ENCODE measurements around the gene SP3. TPM values are rescaled to one million over a fixed set of nuclear protein-coding genes. Genes with fewer than 3 reads are reported as not detected.

The SP3 gene
- total and polyA plus RNA-seq, 2 of the 8 experiments (the other 6 are each of a cell fraction or from before 2014, with no cell fraction given), result 31.0 to 92.1 TPM

DNA sequence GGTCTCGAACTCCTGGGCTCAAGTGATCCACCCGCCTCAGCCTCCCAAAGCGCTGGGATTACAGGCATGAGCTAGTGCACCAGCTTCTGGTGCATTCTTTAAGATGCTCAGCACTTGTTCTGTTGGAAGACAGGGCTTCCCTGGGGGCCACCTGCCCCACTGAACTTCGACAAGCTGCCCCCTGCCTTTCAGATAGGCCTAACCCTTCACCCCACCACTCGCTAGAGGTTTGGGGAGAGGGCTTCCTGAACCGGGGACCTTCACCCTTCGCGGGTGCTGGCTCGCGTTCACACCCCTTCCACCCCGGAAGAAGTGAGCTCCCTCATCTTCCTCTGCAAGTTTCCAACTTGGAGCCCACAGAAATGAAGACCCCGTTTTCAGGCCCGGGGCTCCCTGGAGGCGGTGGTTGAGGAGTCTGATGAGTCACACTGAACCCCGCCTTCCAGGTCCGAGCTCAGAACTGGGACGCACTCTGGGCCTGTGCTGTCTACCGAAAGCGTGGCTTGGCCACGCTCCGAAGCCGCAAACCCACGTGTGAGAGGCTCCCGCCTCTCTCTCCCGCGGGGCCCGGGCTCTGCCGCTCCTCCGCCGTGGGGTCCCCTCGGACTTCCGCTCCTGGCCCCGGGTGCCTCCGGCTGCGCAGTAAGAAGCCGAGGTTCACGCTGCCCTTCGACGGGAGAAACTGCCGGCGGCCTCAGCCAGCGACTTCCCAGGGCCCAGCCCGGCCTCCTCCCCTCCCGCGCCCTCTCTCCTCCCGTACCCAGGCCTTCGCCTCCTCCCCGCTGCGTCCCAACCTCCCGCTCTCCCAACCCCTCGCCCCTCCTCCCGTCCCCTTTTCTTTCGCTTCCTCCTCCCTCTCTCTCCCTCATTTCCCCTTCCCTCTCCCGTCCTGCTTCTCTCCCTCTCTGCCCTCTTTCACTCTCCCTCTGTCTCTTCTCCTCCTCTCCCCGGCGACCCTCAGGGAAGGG lies 47.5 kb upstream of the SP3 start (continued):
- TF ChIP-seq, protein P1, sequence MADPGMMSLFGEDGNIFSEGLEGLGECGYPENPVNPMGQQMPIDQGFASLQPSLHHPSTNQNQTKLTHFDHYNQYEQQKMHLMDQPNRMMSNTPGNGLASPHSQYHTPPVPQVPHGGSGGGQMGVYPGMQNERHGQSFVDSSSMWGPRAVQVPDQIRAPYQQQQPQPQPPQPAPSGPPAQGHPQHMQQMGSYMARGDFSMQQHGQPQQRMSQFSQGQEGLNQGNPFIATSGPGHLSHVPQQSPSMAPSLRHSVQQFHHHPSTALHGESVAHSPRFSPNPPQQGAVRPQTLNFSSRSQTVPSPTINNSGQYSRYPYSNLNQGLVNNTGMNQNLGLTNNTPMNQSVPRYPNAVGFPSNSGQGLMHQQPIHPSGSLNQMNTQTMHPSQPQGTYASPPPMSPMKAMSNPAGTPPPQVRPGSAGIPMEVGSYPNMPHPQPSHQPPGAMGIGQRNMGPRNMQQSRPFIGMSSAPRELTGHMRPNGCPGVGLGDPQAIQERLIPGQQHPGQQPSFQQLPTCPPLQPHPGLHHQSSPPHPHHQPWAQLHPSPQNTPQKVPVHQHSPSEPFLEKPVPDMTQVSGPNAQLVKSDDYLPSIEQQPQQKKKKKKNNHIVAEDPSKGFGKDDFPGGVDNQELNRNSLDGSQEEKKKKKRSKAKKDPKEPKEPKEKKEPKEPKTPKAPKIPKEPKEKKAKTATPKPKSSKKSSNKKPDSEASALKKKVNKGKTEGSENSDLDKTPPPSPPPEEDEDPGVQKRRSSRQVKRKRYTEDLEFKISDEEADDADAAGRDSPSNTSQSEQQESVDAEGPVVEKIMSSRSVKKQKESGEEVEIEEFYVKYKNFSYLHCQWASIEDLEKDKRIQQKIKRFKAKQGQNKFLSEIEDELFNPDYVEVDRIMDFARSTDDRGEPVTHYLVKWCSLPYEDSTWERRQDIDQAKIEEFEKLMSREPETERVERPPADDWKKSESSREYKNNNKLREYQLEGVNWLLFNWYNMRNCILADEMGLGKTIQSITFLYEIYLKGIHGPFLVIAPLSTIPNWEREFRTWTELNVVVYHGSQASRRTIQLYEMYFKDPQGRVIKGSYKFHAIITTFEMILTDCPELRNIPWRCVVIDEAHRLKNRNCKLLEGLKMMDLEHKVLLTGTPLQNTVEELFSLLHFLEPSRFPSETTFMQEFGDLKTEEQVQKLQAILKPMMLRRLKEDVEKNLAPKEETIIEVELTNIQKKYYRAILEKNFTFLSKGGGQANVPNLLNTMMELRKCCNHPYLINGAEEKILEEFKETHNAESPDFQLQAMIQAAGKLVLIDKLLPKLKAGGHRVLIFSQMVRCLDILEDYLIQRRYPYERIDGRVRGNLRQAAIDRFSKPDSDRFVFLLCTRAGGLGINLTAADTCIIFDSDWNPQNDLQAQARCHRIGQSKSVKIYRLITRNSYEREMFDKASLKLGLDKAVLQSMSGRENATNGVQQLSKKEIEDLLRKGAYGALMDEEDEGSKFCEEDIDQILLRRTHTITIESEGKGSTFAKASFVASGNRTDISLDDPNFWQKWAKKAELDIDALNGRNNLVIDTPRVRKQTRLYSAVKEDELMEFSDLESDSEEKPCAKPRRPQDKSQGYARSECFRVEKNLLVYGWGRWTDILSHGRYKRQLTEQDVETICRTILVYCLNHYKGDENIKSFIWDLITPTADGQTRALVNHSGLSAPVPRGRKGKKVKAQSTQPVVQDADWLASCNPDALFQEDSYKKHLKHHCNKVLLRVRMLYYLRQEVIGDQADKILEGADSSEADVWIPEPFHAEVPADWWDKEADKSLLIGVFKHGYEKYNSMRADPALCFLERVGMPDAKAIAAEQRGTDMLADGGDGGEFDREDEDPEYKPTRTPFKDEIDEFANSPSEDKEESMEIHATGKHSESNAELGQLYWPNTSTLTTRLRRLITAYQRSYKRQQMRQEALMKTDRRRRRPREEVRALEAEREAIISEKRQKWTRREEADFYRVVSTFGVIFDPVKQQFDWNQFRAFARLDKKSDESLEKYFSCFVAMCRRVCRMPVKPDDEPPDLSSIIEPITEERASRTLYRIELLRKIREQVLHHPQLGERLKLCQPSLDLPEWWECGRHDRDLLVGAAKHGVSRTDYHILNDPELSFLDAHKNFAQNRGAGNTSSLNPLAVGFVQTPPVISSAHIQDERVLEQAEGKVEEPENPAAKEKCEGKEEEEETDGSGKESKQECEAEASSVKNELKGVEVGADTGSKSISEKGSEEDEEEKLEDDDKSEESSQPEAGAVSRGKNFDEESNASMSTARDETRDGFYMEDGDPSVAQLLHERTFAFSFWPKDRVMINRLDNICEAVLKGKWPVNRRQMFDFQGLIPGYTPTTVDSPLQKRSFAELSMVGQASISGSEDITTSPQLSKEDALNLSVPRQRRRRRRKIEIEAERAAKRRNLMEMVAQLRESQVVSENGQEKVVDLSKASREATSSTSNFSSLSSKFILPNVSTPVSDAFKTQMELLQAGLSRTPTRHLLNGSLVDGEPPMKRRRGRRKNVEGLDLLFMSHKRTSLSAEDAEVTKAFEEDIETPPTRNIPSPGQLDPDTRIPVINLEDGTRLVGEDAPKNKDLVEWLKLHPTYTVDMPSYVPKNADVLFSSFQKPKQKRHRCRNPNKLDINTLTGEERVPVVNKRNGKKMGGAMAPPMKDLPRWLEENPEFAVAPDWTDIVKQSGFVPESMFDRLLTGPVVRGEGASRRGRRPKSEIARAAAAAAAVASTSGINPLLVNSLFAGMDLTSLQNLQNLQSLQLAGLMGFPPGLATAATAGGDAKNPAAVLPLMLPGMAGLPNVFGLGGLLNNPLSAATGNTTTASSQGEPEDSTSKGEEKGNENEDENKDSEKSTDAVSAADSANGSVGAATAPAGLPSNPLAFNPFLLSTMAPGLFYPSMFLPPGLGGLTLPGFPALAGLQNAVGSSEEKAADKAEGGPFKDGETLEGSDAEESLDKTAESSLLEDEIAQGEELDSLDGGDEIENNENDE (IDR thresholded peaks at IDR 0.05; ENCODE audit: insufficient replicate concordance, low read length), result no peak
- TF ChIP-seq PHF8 (conservative IDR thresholded peaks at IDR 0.05; ENCODE audit: low read depth, low read length), result peak; percentile 55; the same call in 1 of the 2 replicates
- TF ChIP-seq, protein P2, sequence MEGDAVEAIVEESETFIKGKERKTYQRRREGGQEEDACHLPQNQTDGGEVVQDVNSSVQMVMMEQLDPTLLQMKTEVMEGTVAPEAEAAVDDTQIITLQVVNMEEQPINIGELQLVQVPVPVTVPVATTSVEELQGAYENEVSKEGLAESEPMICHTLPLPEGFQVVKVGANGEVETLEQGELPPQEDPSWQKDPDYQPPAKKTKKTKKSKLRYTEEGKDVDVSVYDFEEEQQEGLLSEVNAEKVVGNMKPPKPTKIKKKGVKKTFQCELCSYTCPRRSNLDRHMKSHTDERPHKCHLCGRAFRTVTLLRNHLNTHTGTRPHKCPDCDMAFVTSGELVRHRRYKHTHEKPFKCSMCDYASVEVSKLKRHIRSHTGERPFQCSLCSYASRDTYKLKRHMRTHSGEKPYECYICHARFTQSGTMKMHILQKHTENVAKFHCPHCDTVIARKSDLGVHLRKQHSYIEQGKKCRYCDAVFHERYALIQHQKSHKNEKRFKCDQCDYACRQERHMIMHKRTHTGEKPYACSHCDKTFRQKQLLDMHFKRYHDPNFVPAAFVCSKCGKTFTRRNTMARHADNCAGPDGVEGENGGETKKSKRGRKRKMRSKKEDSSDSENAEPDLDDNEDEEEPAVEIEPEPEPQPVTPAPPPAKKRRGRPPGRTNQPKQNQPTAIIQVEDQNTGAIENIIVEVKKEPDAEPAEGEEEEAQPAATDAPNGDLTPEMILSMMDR (IDR thresholded peaks at IDR 0.05; ENCODE audit: control extremely low read depth in 1 of 3, insufficient read depth in 1 of 3, low read depth in 1 of 3, low read length in 3 of 3), result no peak
- TF ChIP-seq ZNF274 (IDR thresholded peaks at IDR 0.05; ENCODE audit: borderline replicate concordance, extremely low read depth, low read length), result no peak
- TF ChIP-seq CBX5 (IDR thresholded peaks at IDR 0.05; ENCODE audit: low read depth, low read length), result no peak
- no peak for TF ChIP-seq BACH1 (IDR thresholded peaks at IDR 0.05; ENCODE audit: low read length)

All from H1 (cell line).